ENCODE measurements around the gene TRMT1L. TPM values are rescaled to one million over a fixed set of nuclear protein-coding genes. Genes with fewer than 3 reads are reported as not detected.

The TRMT1L gene
- polyA plus RNA-seq, 3 donors, result 5.0 to 11.5 (median 7.4) TPM

GRCh38 chr1:185074307-185074706 lies 82.4 kb downstream of the TRMT1L start:
- H3K9ac ChIP-seq (ENCODE audit: insufficient read depth, low read length, poor library complexity, severe bottlenecking), result no peak overlapping the region
- H3K4me3 Mint-ChIP-seq, result no peak overlapping the region
- DNase-seq, result no peak
- H3K27me3 Mint-ChIP-seq (ENCODE audit: low read depth in 3 of 3), result peaks cover 0 to 1% (median 0%) of the 10 kb centered on the region in 3 donors
- peaks cover 100% of the 10 kb centered on the region for H3K79me2 ChIP-seq (ENCODE audit: insufficient read depth, low read length)
- TF ChIP-seq CTCF (IDR thresholded peaks at IDR 0.05), result no peak
- H4K20me1 ChIP-seq (ENCODE audit: insufficient read depth, low read length), result peaks cover 100% of the 10 kb centered on the region
- H3K9me3 Mint-ChIP-seq, result peaks cover 0 to 2% (median 0%) of the 10 kb centered on the region in 7 donors
- H3K27me3 ChIP-seq (ENCODE audit: control insufficient read depth in 2 of 2, insufficient read depth in 2 of 2, low read length in 2 of 2), result no peaks in the 10 kb centered on the region
- H3K27ac Mint-ChIP-seq, result no peak overlapping the region
- peaks cover 3 to 4% of the 10 kb centered on the region in 2 donors for H3K36me3 Mint-ChIP-seq
- H2AFZ ChIP-seq (ENCODE audit: insufficient read depth, low read depth, low read length, poor library complexity, severe bottlenecking), result no peak overlapping the region
- peaks cover 1 to 7% of the 10 kb centered on the region in 2 donors for H3K4me1 ChIP-seq (ENCODE audit: control insufficient read depth in 1 of 2, insufficient read depth in 2 of 2, low read length in 2 of 2)
- H3K36me3 ChIP-seq (replicated peaks in 1 of 2; ENCODE audit: control insufficient read depth in 1 of 2, insufficient read depth in 2 of 2, low read length in 2 of 2), result no peaks in the 10 kb centered on the region
- H3K9me3 ChIP-seq (replicated peaks in 1 of 2; ENCODE audit: control insufficient read depth in 1 of 2, insufficient read depth in 1 of 2, low read length in 2 of 2), result no peaks in the 10 kb centered on the region
- peaks cover 32% of the 10 kb centered on the region for H3K4me1 Mint-ChIP-seq
- no peak overlapping the region for H3K27ac ChIP-seq (ENCODE audit: low read depth in 1 of 2, low read length in 2 of 2)
- H3K4me2 ChIP-seq (replicated peaks; ENCODE audit: extremely low read depth, low read length, poor library complexity, severe bottlenecking), result no peak overlapping the region
- H3K4me3 ChIP-seq (replicated peaks in 1 of 3; ENCODE audit: low read depth in 2 of 3, low read length in 3 of 3), result no peak overlapping the region
- intact Hi-C loops (cut with micrococcal nuclease), result no loop called here

- Histone ChIP-seq H3K27me3 (ENCODE audit: control insufficient read depth in 2 of 2, insufficient read depth in 2 of 2, low read length in 2 of 2) (no peaks in the 10 kb centered on the region), H3K4me3 (replicated peaks in 1 of 3; ENCODE audit: low read depth in 2 of 3, low read length in 3 of 3) (no peak overlapping the region), H3K9me3 (replicated peaks in 1 of 2; ENCODE audit: control insufficient read depth in 1 of 2, insufficient read depth in 1 of 2, low read length in 2 of 2) (no peaks in the 10 kb centered on the region), H3K36me3 (replicated peaks in 1 of 2; ENCODE audit: control insufficient read depth in 1 of 2, insufficient read depth in 2 of 2, low read length in 2 of 2) (no peaks in the 10 kb centered on the region), H3K4me2 (replicated peaks; ENCODE audit: extremely low read depth, low read length, poor library complexity, severe bottlenecking) (no peak overlapping the region), H3K27ac (ENCODE audit: low read depth in 1 of 2, low read length in 2 of 2) (no peak overlapping the region), H3K79me2 (ENCODE audit: insufficient read depth, low read length) (peaks cover 100% of the 10 kb centered on the region), H3K9ac (ENCODE audit: insufficient read depth, low read length, poor library complexity, severe bottlenecking) (no peak overlapping the region), H4K20me1 (ENCODE audit: insufficient read depth, low read length) (peaks cover 100% of the 10 kb centered on the region), H3K4me1 (ENCODE audit: control insufficient read depth in 1 of 2, insufficient read depth in 2 of 2, low read length in 2 of 2) (peaks cover 6 to 7% of the 10 kb centered on the region in 2 donors), H2AFZ (ENCODE audit: insufficient read depth, low read depth, low read length, poor library complexity, severe bottlenecking) (no peak overlapping the region)
- no peak for TF ChIP-seq CTCF (IDR thresholded peaks at IDR 0.05)
- Mint-ChIP-seq H3K4me3 (no peak overlapping the region), H3K36me3 (peaks cover 6% of the 10 kb centered on the region in 2 donors), H3K9me3 (peaks cover 0 to 2% (median 0%) of the 10 kb centered on the region in 7 donors), H3K4me1 (peaks cover 30% of the 10 kb centered on the region), H3K27me3 (ENCODE audit: low read depth in 3 of 3) (peaks cover 0 to 1% (median 0%) of the 10 kb centered on the region in 3 donors), H3K27ac (no peak overlapping the region)
- intact Hi-C loops (cut with micrococcal nuclease), result no loop called here
- no CpG with 5 or more reads among the region's 2 CpGs for WGBS (ENCODE audit: insufficient coverage)
- DNase-seq, result no peak
These were observed 83.0 kb downstream of the TRMT1L start for GRCh38 chr1:185073725-185074124.

Data from CD14-positive monocyte (primary cell).